ENCODE results near the gene CDK11B. TPM values are rescaled to one million over a fixed set of nuclear protein-coding genes. Genes with fewer than 3 reads are reported as not detected.
A peak's percentile ranks its signal among the peaks of the same experiment; 100 is the strongest.

Gene CDK11B
- total RNA-seq, 1 experiment from 2014 or later: 14.8 TPM

- H3K27ac ChIP-seq: peak within 1 kb of the TSS; percentile 99
- peaks cover 17% of the 10 kb centered on the region for H3K4me1 ChIP-seq (replicated peaks)
- peaks cover 6% of the 10 kb centered on the region for H3K9me3 ChIP-seq (replicated peaks)
- peak within 1 kb of the TSS; percentile 97 for H3K4me3 ChIP-seq
- H3K36me3 ChIP-seq: peaks cover 26% of the 10 kb centered on the region
- H3K27me3 ChIP-seq (replicated peaks): no peaks in the 10 kb centered on the region
- DNase-seq (ENCODE audit: low read depth in 1 of 2, low spot score in 2 of 2): peak; percentile 91 to 97
Measured at GRCh38 chr1:1615256-1616044, 43.4 kb downstream of the CDK11B start, which contains the start of gene MIB2. MIB2 (plus strand) TSS chr1:1615500; CDS start chr1:1623453, 7,953 bp downstream.

GRCh38 chr1:1614954-1615255 is 43.9 kb downstream of the CDK11B start:
- DNase-seq (ENCODE audit: low read depth in 1 of 2, low spot score in 2 of 2): no peak
- Histone ChIP-seq H3K4me3 (peak overlapping the region; percentile 97), H3K9me3 (replicated peaks) (peaks cover 6% of the 10 kb centered on the region), H3K4me1 (replicated peaks) (peaks cover 17% of the 10 kb centered on the region), H3K27ac (0 out of 2 replicates have a peak overlapping the region, but pooled peaks have one; percentile 99), H3K36me3 (peaks cover 25% of the 10 kb centered on the region), H3K27me3 (replicated peaks) (no peaks in the 10 kb centered on the region)

- no peak overlapping the region for H3K27ac ChIP-seq
- H3K4me1 ChIP-seq (replicated peaks): peaks cover 17% of the 10 kb centered on the region
- peaks cover 6% of the 10 kb centered on the region for H3K9me3 ChIP-seq (replicated peaks)
- H3K4me3 ChIP-seq: peak overlapping the region; percentile 97
- no peak for DNase-seq (ENCODE audit: low read depth in 1 of 2, low spot score in 2 of 2)
- peaks cover 23% of the 10 kb centered on the region for H3K36me3 ChIP-seq
- no peaks in the 10 kb centered on the region for H3K27me3 ChIP-seq (replicated peaks)
Measured at GRCh38 chr1:1614204-1614953, 44.4 kb downstream of the CDK11B start.

GRCh38 chr1:1613509-1614082 is 45.2 kb downstream of the CDK11B start:
- H3K4me3 ChIP-seq: no peak overlapping the region
- H3K27ac ChIP-seq: no peak overlapping the region
- peaks cover 22% of the 10 kb centered on the region for H3K36me3 ChIP-seq
- H3K9me3 ChIP-seq (replicated peaks): peaks cover 6% of the 10 kb centered on the region
- peaks cover 17% of the 10 kb centered on the region for H3K4me1 ChIP-seq (replicated peaks)
- H3K27me3 ChIP-seq (replicated peaks): no peaks in the 10 kb centered on the region
- no peak for DNase-seq (ENCODE audit: low read depth in 1 of 2, low spot score in 2 of 2)

GRCh38 chr1:1612104-1612400 is 46.8 kb downstream of the CDK11B start:
- peaks cover 17% of the 10 kb centered on the region for H3K4me1 ChIP-seq (replicated peaks)
- no peak overlapping the region for H3K27ac ChIP-seq
- DNase-seq (ENCODE audit: low read depth in 1 of 2, low spot score in 2 of 2): no peak
- peaks cover 9% of the 10 kb centered on the region for H3K36me3 ChIP-seq
- H3K9me3 ChIP-seq (replicated peaks): peaks cover 6% of the 10 kb centered on the region
- no peak overlapping the region for H3K4me3 ChIP-seq
- H3K27me3 ChIP-seq (replicated peaks): no peaks in the 10 kb centered on the region

GRCh38 chr1:1610796-1611195 is 48.0 kb downstream of the CDK11B start:
- no peak for DNase-seq (ENCODE audit: low read depth in 1 of 2, low spot score in 2 of 2)
- peaks cover under 1% of the 10 kb centered on the region for H3K9me3 ChIP-seq (replicated peaks)
- no peak overlapping the region for H3K27ac ChIP-seq
- peaks cover 9% of the 10 kb centered on the region for H3K4me1 ChIP-seq (replicated peaks)
- H3K27me3 ChIP-seq (replicated peaks): no peaks in the 10 kb centered on the region
- H3K4me3 ChIP-seq: no peak overlapping the region
- H3K36me3 ChIP-seq: peaks cover 5% of the 10 kb centered on the region

GRCh38 chr1:1609822-1610485 is 48.9 kb downstream of the CDK11B start:
- Histone ChIP-seq H3K4me3 (no peak overlapping the region), H3K4me1 (replicated peaks) (peaks cover 9% of the 10 kb centered on the region), H3K9me3 (replicated peaks) (no peaks in the 10 kb centered on the region), H3K27me3 (replicated peaks) (no peaks in the 10 kb centered on the region), H3K36me3 (no peaks in the 10 kb centered on the region; the same call in 1 of the 2 replicates), H3K27ac (no peak overlapping the region)
- DNase-seq (ENCODE audit: low read depth in 1 of 2, low spot score in 2 of 2): no peak

GRCh38 chr1:1606232-1606631 is 52.6 kb downstream of the CDK11B start:
- H3K27ac ChIP-seq: no peak overlapping the region
- DNase-seq (ENCODE audit: low read depth in 1 of 2, low spot score in 2 of 2): no peak
- H3K36me3 ChIP-seq: no peaks in the 10 kb centered on the region
- no peaks in the 10 kb centered on the region for H3K9me3 ChIP-seq (replicated peaks)
- H3K4me3 ChIP-seq: no peak overlapping the region
- H3K27me3 ChIP-seq (replicated peaks): no peaks in the 10 kb centered on the region
- H3K4me1 ChIP-seq (replicated peaks): no peaks in the 10 kb centered on the region

- no peak overlapping the region for H3K27ac ChIP-seq
- DNase-seq (ENCODE audit: low read depth in 1 of 2, low spot score in 2 of 2): no peak
- no peaks in the 10 kb centered on the region for H3K9me3 ChIP-seq (replicated peaks)
- no peaks in the 10 kb centered on the region for H3K4me1 ChIP-seq (replicated peaks)
- H3K27me3 ChIP-seq (replicated peaks): peaks cover 3% of the 10 kb centered on the region
- no peak overlapping the region for H3K4me3 ChIP-seq
- no peaks in the 10 kb centered on the region for H3K36me3 ChIP-seq
Measured at GRCh38 chr1:1605724-1606123, 53.1 kb downstream of the CDK11B start.

GRCh38 chr1:1605034-1605591 is 53.7 kb downstream of the CDK11B start:
- H3K36me3 ChIP-seq: no peaks in the 10 kb centered on the region
- no peak overlapping the region for H3K4me3 ChIP-seq
- no peak for DNase-seq (ENCODE audit: low read depth in 1 of 2, low spot score in 2 of 2)
- no peaks in the 10 kb centered on the region for H3K9me3 ChIP-seq (replicated peaks)
- peaks cover 9% of the 10 kb centered on the region for H3K27me3 ChIP-seq (replicated peaks)
- H3K27ac ChIP-seq: no peak overlapping the region
- H3K4me1 ChIP-seq (replicated peaks): peaks cover 4% of the 10 kb centered on the region; the same call in 1 of the 2 replicates

- Histone ChIP-seq H3K9me3 (replicated peaks) (no peaks in the 10 kb centered on the region), H3K4me1 (replicated peaks) (peaks cover 6% of the 10 kb centered on the region), H3K36me3 (no peaks in the 10 kb centered on the region), H3K27ac (no peak overlapping the region), H3K27me3 (replicated peaks) (peaks cover 9% of the 10 kb centered on the region), H3K4me3 (no peak overlapping the region)
- DNase-seq (ENCODE audit: low read depth in 1 of 2, low spot score in 2 of 2): no peak
Measured at GRCh38 chr1:1604374-1605033, 54.3 kb downstream of the CDK11B start.

GRCh38 chr1:1603671-1604373 is 55.0 kb downstream of the CDK11B start:
- Histone ChIP-seq H3K4me3 (no peak overlapping the region), H3K36me3 (no peaks in the 10 kb centered on the region), H3K4me1 (replicated peaks) (peaks cover 13% of the 10 kb centered on the region), H3K9me3 (replicated peaks) (peaks cover 2% of the 10 kb centered on the region; the same call in 1 of the 2 replicates), H3K27me3 (replicated peaks) (peaks cover 16% of the 10 kb centered on the region), H3K27ac (no peak overlapping the region)
- no peak for DNase-seq (ENCODE audit: low read depth in 1 of 2, low spot score in 2 of 2)
